Left lung (tissue), 10 donors: Measurements from ENCODE around the gene HTR4. TPM values are rescaled to one million over a fixed set of nuclear protein-coding genes. Genes with fewer than 3 reads are reported as not detected.
A peak's percentile ranks its signal among the peaks of the same experiment; 100 is the strongest.

Experiments
- ATAC-seq: fragments of 200-7000 bp; cut with Tn5 transposase; one replicate; pipeline ENCODE4 v1.9.1; 2020; ENCODE audit warnings: moderate library complexity
- DNase-seq, 4 donors: peaks; one replicate each; pipeline ENCODE4 v3.0.0-alpha.2; 2013 to 2020
- H3K27ac ChIP-seq, 2 donors: fragments of 200-600 bp; sonication (generic) in 1 of 2; one replicate each; pipeline versions ENCODE4 v1.5.0 to v1.8.0; 2020 to 2021
- H3K27me3 ChIP-seq, 2 donors: fragments of 200-600 bp; sonication (generic) in 1 of 2; one replicate each; pipeline versions ENCODE4 v1.5.0 to v1.8.0; 2020 to 2021
- H3K36me3 ChIP-seq, 2 donors: fragments of 200-600 bp; sonication (generic) in 1 of 2; one replicate each; pipeline versions ENCODE4 v1.5.0 to v1.8.0; 2020 to 2021
- H3K4me1 ChIP-seq, 2 donors: fragments of 200-600 bp; one replicate each; pipeline ENCODE4 v1.8.0; 2021
- H3K4me3 ChIP-seq, 2 donors: fragments of 200-600 bp; sonication (generic) in 1 of 2; one replicate each; pipeline versions ENCODE4 v1.5.0 to v1.8.0; 2020 to 2021; ENCODE audit warnings: mild to moderate bottlenecking in 1 of 2
- H3K9me3 ChIP-seq, 2 donors: fragments of 200-600 bp; sonication (generic) in 1 of 2; one replicate each; pipeline versions ENCODE4 v1.5.0 to v1.8.0; 2020 to 2021
- intact Hi-C, 2 donors: fragments of 100-400 bp; cut with DNase I; formaldehyde crosslinking; loops; one replicate each; pipeline versions ENCODE4 v1.11.2 to v1.14.2; 2022
- polyA plus RNA-seq, 6 donors: library from polyadenylated mRNA; unstranded; fragments of 120-200 nt; gene quantifications; one replicate each; pipeline ENCODE4 v1.2.1, GENCODE V29; 2013; ENCODE audit not compliant: insufficient read length in 6 of 6
- total RNA-seq, 2 donors: library from RNA; stranded (reverse); fragmentation: NEBNext Ultra II Directional; extraction: Animal tissue kit (Norgen Biotek cat#: 25700); gene quantifications; one replicate each; pipeline ENCODE4 v1.2.1, GENCODE V29; 2021
- TF ChIP-seq, protein P1 (sequence below), 2 donors: fragments of 200-600 bp; sonication (generic) in 1 of 2; IDR thresholded peaks; one replicate each; pipeline versions ENCODE4 v1.5.0 to v1.8.0; 2021; ENCODE audit warnings: antibody characterized with exemption in 2 of 2
- donor health status: DM: no; HTN: yes; CAD: no.
- donor health status: DM: no; HTN: no; CAD: no.

Gene HTR4
- total and polyA plus RNA-seq, 8 donors, result 0.38 to 1.5 (median 0.76) TPM; not detected in 2

DNA sequence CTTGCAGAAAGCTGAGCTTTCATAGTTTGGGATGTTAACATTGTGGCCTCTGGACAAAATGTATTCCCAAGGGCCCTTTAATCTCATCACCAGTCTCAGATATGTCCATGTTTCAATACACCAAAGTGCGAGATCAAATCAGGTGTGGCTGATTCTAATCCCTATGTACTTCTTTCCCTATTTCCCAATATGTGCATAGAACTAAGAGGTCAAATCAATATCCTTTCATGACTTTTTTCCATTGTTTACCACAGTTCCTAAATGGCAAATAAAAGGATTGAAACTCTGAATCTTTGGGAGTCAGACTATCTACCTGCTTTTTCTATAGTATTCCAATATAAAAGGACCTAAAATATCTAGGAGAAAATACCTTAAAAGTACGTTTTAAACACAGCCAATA is 165.6 kb downstream of the HTR4 start:
- Histone ChIP-seq H3K4me1 (no peaks in the 10 kb centered on the region), H3K9me3 (no peaks in the 10 kb centered on the region), H3K4me3 (no peak overlapping the region), H3K27me3 (no peaks in the 10 kb centered on the region), H3K27ac (no peak overlapping the region), H3K36me3 (no peaks in the 10 kb centered on the region)
- DNase-seq (no peak), ATAC-seq (no peak)
- intact Hi-C loops, result no loop called here
- TF ChIP-seq, protein P1, sequence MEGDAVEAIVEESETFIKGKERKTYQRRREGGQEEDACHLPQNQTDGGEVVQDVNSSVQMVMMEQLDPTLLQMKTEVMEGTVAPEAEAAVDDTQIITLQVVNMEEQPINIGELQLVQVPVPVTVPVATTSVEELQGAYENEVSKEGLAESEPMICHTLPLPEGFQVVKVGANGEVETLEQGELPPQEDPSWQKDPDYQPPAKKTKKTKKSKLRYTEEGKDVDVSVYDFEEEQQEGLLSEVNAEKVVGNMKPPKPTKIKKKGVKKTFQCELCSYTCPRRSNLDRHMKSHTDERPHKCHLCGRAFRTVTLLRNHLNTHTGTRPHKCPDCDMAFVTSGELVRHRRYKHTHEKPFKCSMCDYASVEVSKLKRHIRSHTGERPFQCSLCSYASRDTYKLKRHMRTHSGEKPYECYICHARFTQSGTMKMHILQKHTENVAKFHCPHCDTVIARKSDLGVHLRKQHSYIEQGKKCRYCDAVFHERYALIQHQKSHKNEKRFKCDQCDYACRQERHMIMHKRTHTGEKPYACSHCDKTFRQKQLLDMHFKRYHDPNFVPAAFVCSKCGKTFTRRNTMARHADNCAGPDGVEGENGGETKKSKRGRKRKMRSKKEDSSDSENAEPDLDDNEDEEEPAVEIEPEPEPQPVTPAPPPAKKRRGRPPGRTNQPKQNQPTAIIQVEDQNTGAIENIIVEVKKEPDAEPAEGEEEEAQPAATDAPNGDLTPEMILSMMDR (IDR thresholded peaks at IDR 0.05), result no peak

DNA sequence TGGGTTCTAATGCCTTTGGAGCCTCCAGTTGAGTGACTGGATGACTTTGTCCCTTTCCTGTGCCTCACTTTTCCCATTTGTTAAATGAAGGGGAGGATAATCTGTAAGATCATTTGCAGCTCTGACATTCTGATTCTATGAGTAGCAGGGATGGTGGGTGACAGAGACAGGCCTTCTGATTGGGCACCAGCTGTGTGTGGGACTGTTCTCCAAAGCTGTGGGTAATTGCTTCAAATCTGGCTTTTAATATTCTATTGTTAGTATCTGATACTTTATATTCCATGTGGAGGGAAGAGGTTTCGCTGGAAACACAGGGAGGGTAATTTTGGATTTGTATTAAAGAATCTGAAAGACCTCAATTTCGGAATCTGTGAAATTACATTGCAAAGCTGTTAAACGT is 167.9 kb downstream of the HTR4 start:
- Histone ChIP-seq H3K9me3 (no peaks in the 10 kb centered on the region), H3K4me3 (no peak overlapping the region), H3K27ac (no peak overlapping the region), H3K36me3 (no peaks in the 10 kb centered on the region), H3K27me3 (no peaks in the 10 kb centered on the region), H3K4me1 (peaks cover 0 to 3% of the 10 kb centered on the region in 2 donors)
- DNase-seq (no peak), ATAC-seq (no peak)
- TF ChIP-seq, protein P1 (IDR thresholded peaks at IDR 0.05), result no peak
- intact Hi-C loops, result no loop called here

DNA sequence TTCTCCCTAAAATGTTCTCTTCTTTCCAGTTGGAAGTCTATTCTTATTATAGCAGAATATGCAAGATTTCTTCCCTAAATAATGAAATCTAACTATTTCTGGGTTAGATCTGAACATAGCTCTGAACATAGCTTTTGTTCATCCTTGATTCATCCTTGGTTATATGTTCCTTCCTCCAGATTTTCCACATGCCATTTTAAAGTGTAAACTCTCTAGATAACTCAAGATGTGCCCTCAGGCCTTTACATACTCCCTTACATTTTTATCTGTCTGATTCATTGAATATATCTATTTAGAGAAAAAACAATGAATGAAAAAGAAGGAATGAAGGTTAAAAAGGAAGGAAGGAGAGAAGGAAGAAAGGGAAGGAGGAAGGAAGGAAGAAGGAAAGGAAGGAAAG is 169.7 kb downstream of the HTR4 start:
- H3K27me3 ChIP-seq, result no peaks in the 10 kb centered on the region
- TF ChIP-seq, protein P1 (IDR thresholded peaks at IDR 0.05), result no peak
- peaks cover 0 to 3% of the 10 kb centered on the region in 2 donors for H3K4me1 ChIP-seq
- H3K36me3 ChIP-seq, result no peaks in the 10 kb centered on the region
- ATAC-seq (no peak), DNase-seq (no peak)
- H3K27ac ChIP-seq, result no peak overlapping the region
- no peaks in the 10 kb centered on the region for H3K9me3 ChIP-seq
- intact Hi-C loops, result no loop called here
- no peak overlapping the region for H3K4me3 ChIP-seq

DNA sequence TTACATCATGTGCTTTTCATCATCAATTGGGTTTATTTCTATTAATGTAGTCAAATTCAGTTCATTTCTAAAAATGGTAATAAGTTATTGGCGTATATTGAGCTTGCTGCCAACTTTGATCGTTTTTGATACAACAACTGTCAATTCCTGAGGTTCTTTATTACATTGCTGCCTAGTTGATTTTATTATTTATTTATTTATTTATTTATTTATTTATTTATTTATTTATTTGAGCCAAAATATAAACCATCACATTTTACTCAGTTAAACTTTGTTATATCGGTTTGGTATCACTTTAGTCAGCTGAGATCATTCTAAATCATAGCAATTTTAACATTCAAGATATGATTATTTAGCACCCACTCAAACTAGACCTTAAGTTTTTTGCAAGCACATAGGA is 170.6 kb downstream of the HTR4 start:
- intact Hi-C loops, result no loop called here
- no peaks in the 10 kb centered on the region for H3K27me3 ChIP-seq
- H3K4me1 ChIP-seq, result peaks cover 0 to 3% of the 10 kb centered on the region in 2 donors
- TF ChIP-seq, protein P1 (IDR thresholded peaks at IDR 0.05), result no peak
- H3K27ac ChIP-seq, result no peak overlapping the region
- H3K36me3 ChIP-seq, result no peaks in the 10 kb centered on the region
- H3K9me3 ChIP-seq, result no peaks in the 10 kb centered on the region
- no peak for DNase-seq
- no peak overlapping the region for H3K4me3 ChIP-seq
- ATAC-seq, result no peak

DNA sequence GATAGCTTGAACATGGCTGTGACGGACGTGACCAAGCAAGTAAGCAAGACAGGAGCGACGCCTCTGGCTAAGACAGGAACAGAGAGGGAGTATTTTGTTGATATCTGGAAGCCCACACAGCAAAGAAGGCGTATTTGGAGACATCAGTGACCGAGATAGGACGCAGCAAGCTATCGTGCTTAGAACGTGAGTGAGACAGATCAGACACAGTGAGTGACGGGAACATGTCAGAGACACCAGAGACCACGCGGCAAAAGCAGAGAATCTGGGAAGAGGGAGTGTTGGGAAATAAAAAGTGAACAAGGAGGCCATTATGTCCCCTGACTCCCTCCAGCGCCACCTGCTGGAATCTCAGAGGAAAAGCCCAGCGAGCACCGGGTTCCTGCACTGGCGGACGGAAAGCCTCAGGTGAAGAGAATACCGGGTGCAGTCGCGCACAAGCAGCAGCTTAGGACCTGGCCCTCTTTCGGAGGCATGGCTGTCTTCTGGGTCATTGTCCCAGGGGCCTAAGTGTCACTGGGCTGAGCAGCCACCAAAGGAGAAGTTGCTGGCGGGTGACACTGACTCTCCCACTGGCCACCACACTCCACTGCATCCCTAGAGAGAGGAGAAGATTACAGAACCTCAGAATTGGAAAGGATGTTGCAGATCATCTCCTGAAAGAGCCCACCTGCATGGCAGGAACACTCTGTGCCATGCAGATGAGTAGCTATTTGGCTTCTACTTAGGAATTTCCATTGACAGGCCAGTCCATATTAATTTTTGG is 171.4 kb downstream of the HTR4 start:
- peak; percentile 76 for ATAC-seq
- TF ChIP-seq, protein P1 (IDR thresholded peaks at IDR 0.05), result peak; percentile 65 to 79

More for the DNA sequence above, 171.4 kb downstream of the HTR4 start:
- Histone ChIP-seq H3K27me3 (no peaks in the 10 kb centered on the region), H3K27ac (no peak overlapping the region), H3K4me3 (no peak overlapping the region), H3K4me1 (peaks cover 0 to 3% of the 10 kb centered on the region in 2 donors), H3K9me3 (no peaks in the 10 kb centered on the region), H3K36me3 (no peaks in the 10 kb centered on the region)
- intact Hi-C loops, result no loop called here
- DNase-seq, result peak in 2 of 4 donors; percentile 65 to 82
